GM21619 (cell line): ENCODE data around the gene PSMG4.
"Not testable (repeated sequence)": the region's sequence is repeated elsewhere in the genome, so short reads cannot be mapped to it uniquely, and the experiment has no call there.

ENCODE experiments used
- ATAC-seq: cut with Tn5 transposase; IDR thresholded peaks from one replicate; pipeline ENCODE4 v1.9.1; 2021; ENCODE audit not compliant: unreplicated experiment

The PSMG4 gene

GRCh38 chr6:3230256-3230882 lies 28.4 kb upstream of the PSMG4 start:
- no peak for ATAC-seq

- ATAC-seq: no peak
Observed at GRCh38 chr6:3230900-3231246, 27.9 kb upstream of the PSMG4 start.

- no peak for ATAC-seq
Observed at GRCh38 chr6:3231247-3232016, 27.3 kb upstream of the PSMG4 start.

GRCh38 chr6:3232017-3232945 lies 26.5 kb upstream of the PSMG4 start:
- no peak for ATAC-seq

- ATAC-seq: no peak
Observed at GRCh38 chr6:3233321-3233720, 25.4 kb upstream of the PSMG4 start.

- no peak for ATAC-seq
Observed at GRCh38 chr6:3233904-3234303, 24.8 kb upstream of the PSMG4 start.

GRCh38 chr6:3235486-3235885 lies 23.3 kb upstream of the PSMG4 start:
- ATAC-seq: peak; percentile 50

GRCh38 chr6:3236005-3236404 lies 22.7 kb upstream of the PSMG4 start:
- no peak for ATAC-seq

GRCh38 chr6:3237761-3238662 lies 20.7 kb upstream of the PSMG4 start:
- no peak for ATAC-seq

- no peak for ATAC-seq
Observed at GRCh38 chr6:3239110-3239830, 19.5 kb upstream of the PSMG4 start.

- no peak for ATAC-seq
Observed at GRCh38 chr6:3240595-3240994, 18.2 kb upstream of the PSMG4 start.

- ATAC-seq: not testable (repeated sequence)
Observed at GRCh38 chr6:3241745-3242144, 17.0 kb upstream of the PSMG4 start.

- no peak for ATAC-seq
Observed at GRCh38 chr6:3242768-3243167, 16.0 kb upstream of the PSMG4 start.

GRCh38 chr6:3244003-3244831 lies 14.5 kb upstream of the PSMG4 start:
- no peak for ATAC-seq

GRCh38 chr6:3244832-3245161 lies 13.9 kb upstream of the PSMG4 start:
- ATAC-seq: not testable (repeated sequence)

GRCh38 chr6:3245216-3245615 lies 13.5 kb upstream of the PSMG4 start:
- no peak for ATAC-seq

GRCh38 chr6:3247255-3248146 lies 11.2 kb upstream of the PSMG4 start:
- no peak for ATAC-seq

GRCh38 chr6:3249821-3250220 lies 8.9 kb upstream of the PSMG4 start:
- ATAC-seq: no peak
